Gastrocnemius medialis (tissue), 4 donors: ENCODE measurements around the gene CYP2A6. TPM values are rescaled to one million over a fixed set of nuclear protein-coding genes. Genes with fewer than 3 reads are reported as not detected.
"Not testable (repeated sequence)": the region's sequence is repeated elsewhere in the genome, so short reads cannot be mapped to it uniquely, and the experiment has no call there.

Source experiments
- ATAC-seq, 2 donors: fragments of 150-250 bp; one replicate each; pipeline ENCODE4 v1.9.1; 2016
- DNase-seq, 2 donors: peaks; one replicate each; pipeline ENCODE4 v3.0.0-alpha.2; 2019
- H3K27ac ChIP-seq, 4 donors: fragments of 200-600 bp; sonication (generic); 1 replicate in 1 of 4; 2 replicates in 3 of 4; pipeline ENCODE4 v1.5.1; 2016 to 2018; ENCODE audit warnings: mild to moderate bottlenecking in 2 of 4, moderate library complexity in 1 of 4
- H3K27me3 ChIP-seq, 3 donors: fragments of 200-600 bp; sonication (generic) in 2 of 3; 1 replicate in 1 of 3; 2 replicates in 2 of 3; pipeline versions ENCODE4 v1.5.1 to v1.6.0; 2016 to 2019; ENCODE audit warnings: mild to moderate bottlenecking in 1 of 3, moderate library complexity in 1 of 3
- H3K36me3 ChIP-seq, 2 donors: fragments of 200-600 bp; sonication (generic) in 1 of 2; one replicate each; pipeline ENCODE4 v1.5.1; 2017 to 2018
- H3K4me1 ChIP-seq, 2 donors: fragments of 200-600 bp; sonication (generic) in 1 of 2; one replicate each; pipeline ENCODE4 v1.5.1; 2016 to 2017; ENCODE audit warnings: mild to moderate bottlenecking in 2 of 2
- H3K4me3 ChIP-seq, 4 donors: fragments of 200-600 bp; sonication (generic) in 3 of 4; 1 replicate in 1 of 4; 2 replicates in 3 of 4; pipeline ENCODE4 v1.5.1; 2016 to 2019; ENCODE audit warnings: mild to moderate bottlenecking in 2 of 4
- H3K9me3 ChIP-seq, 3 donors: fragments of 200-600 bp; sonication (generic) in 2 of 3; 1 replicate in 1 of 3; 2 replicates in 2 of 3; pipeline ENCODE4 v1.5.1; 2016 to 2019
- CTCF ChIP-seq, 5 experiments: fragments of 450-650 bp in 3 of 5; fragments of 200-600 bp in 2 of 5; sonication (generic) in 2 of 5; IDR thresholded peaks in 4 of 5; conservative IDR thresholded peaks in 1 of 5; 1 replicate in 4 of 5; 2 replicates in 1 of 5; pipeline ENCODE4 v1.5.1; 2016 to 2019; ENCODE audit warnings: antibody characterized with exemption in 5 of 5, mild to moderate bottlenecking in 3 of 5, moderate library complexity in 3 of 5
- POLR2A ChIP-seq, 2 donors: fragments of 450-650 bp; IDR thresholded peaks; one replicate each; pipeline ENCODE4 v1.6.1; 2017; ENCODE audit warnings: antibody characterized with exemption in 2 of 2, mild to moderate bottlenecking in 2 of 2, moderate library complexity in 2 of 2
- in situ Hi-C, 4 donors: fragments of 200-750 bp; cut with MboI; loops; one replicate each; pipeline versions ENCODE4 v1.15.0 to v1.8.0; 2017; ENCODE audit warnings: low sequenced_read_pairs in 4 of 4
- intact Hi-C: fragments of 100-400 bp; cut with DNase I; formaldehyde crosslinking; loops from one replicate; pipeline ENCODE4 v1.15.1; 2023; ENCODE audit warnings: low total_unique reads
- total RNA-seq, 4 donors: library from RNA; depleted of rRNA; stranded (reverse); fragments of >200 nt; gene quantifications; one replicate each; pipeline versions ENCODE4 v1.1.0 to v1.2.3, GENCODE V29; 2016

CYP2A6 gene
- total RNA-seq, 4 donors from 2014 or later: 0.16 to 0.20 TPM; not detected in 2

GRCh38 chr19:40888191-40888590 lies 37.9 kb upstream of the CYP2A6 start:
- intact Hi-C loops: no loop called here
- no peak for TF ChIP-seq POLR2A (IDR thresholded peaks at IDR 0.05)
- no peak for TF ChIP-seq CTCF (IDR thresholded peaks at IDR 0.05 in 4 of 5, conservative IDR thresholded peaks at IDR 0.05 in 1 of 5)
- Histone ChIP-seq H3K27ac (no peak overlapping the region), H3K4me1 (no peaks in the 10 kb centered on the region), H3K27me3 (no peaks in the 10 kb centered on the region), H3K9me3 (no peaks in the 10 kb centered on the region), H3K36me3 (no peaks in the 10 kb centered on the region), H3K4me3 (no peak overlapping the region)
- in situ Hi-C loops: no loop called here
- DNase-seq (no peak), ATAC-seq (no peak)

GRCh38 chr19:40884187-40884931 lies 34.1 kb upstream of the CYP2A6 start:
- DNase-seq, in situ Hi-C loops, ATAC-seq, H3K36me3 ChIP-seq, H3K4me3 ChIP-seq, H3K4me1 ChIP-seq, H3K27me3 ChIP-seq, H3K9me3 ChIP-seq, intact Hi-C loops, H3K27ac ChIP-seq: not testable (repeated sequence)

GRCh38 chr19:40882062-40882461 lies 31.8 kb upstream of the CYP2A6 start, which contains the start of gene CYP2A7:
Gene CYP2A7, minus strand, starts transcription at chr19:40882231. Its CDS starts 21 bp downstream, at chr19:40882210.
- ATAC-seq, H3K27me3 ChIP-seq, intact Hi-C loops: not testable (repeated sequence)

GRCh38 chr19:40879349-40879748 lies 29.1 kb upstream of the CYP2A6 start:
- H3K9me3 ChIP-seq, in situ Hi-C loops, H3K4me1 ChIP-seq, H3K27me3 ChIP-seq, DNase-seq, H3K4me3 ChIP-seq, ATAC-seq, H3K27ac ChIP-seq, intact Hi-C loops, H3K36me3 ChIP-seq: not testable (repeated sequence)

More at GRCh38 chr19:40882062-40882461, 31.8 kb upstream of the CYP2A6 start, which contains the start of gene CYP2A7:
- H3K27ac ChIP-seq, H3K4me1 ChIP-seq, H3K36me3 ChIP-seq, DNase-seq, in situ Hi-C loops, H3K9me3 ChIP-seq, H3K4me3 ChIP-seq: not testable (repeated sequence)

GRCh38 chr19:40875526-40875951 lies 25.3 kb upstream of the CYP2A6 start:
- H3K36me3 ChIP-seq, ATAC-seq, H3K9me3 ChIP-seq, H3K27ac ChIP-seq, H3K27me3 ChIP-seq, H3K4me3 ChIP-seq, H3K4me1 ChIP-seq, in situ Hi-C loops, intact Hi-C loops: not testable (repeated sequence)
- peak in 1 of 2 donors; percentile 19 for DNase-seq

GRCh38 chr19:40874874-40875273 lies 24.6 kb upstream of the CYP2A6 start:
- H3K4me1 ChIP-seq, ATAC-seq, H3K27ac ChIP-seq, DNase-seq, intact Hi-C loops, H3K36me3 ChIP-seq, H3K4me3 ChIP-seq, H3K27me3 ChIP-seq, H3K9me3 ChIP-seq, in situ Hi-C loops: not testable (repeated sequence)

- H3K9me3 ChIP-seq, ATAC-seq, H3K36me3 ChIP-seq, H3K27ac ChIP-seq, DNase-seq, H3K4me3 ChIP-seq, H3K27me3 ChIP-seq, in situ Hi-C loops, H3K4me1 ChIP-seq, intact Hi-C loops: not testable (repeated sequence)
Measured at GRCh38 chr19:40873873-40874272, 23.6 kb upstream of the CYP2A6 start.
